HepG2 (cell line): ENCODE measurements around the gene SLC23A3. TPM values are rescaled to one million over a fixed set of nuclear protein-coding genes. Genes with fewer than 3 reads are reported as not detected.
A peak's percentile ranks its signal among the peaks of the same experiment; 100 is the strongest.

Source experiments
- ATAC-seq: fragments of 200-7000 bp; cut with Tn5 transposase; 3 replicates; pipeline ENCODE4 v1.9.1; 2020; ENCODE audit warnings: mild to moderate bottlenecking, moderate library complexity
- BruUV-seq: library from RNA; stranded (reverse); fragments of 400-500 nt; replicated peaks from 2 replicates; lab custom pipeline; 2021; lab: Mats Ljungman, UMichigan
- CTCF ChIA-PET: fragments of 300-600 bp; formaldehyde crosslinking; extraction: SDS; loops from one replicate; lab custom pipeline; 2021; ENCODE audit warnings: low total read pairs, inconsistent platforms, low intra/inter-chr PET ratio; lab: Yijun Ruan, JAX
- POLR2A ChIA-PET: fragments of 350-600 bp; sonication (Branson Sonifier 250); formaldehyde crosslinking; loops from one replicate; lab custom pipeline; 2020; ENCODE audit warnings: antibody characterized with exemption, inconsistent platforms; lab: Yijun Ruan, JAX
- DNase-seq: peaks from one replicate; pipeline ENCODE4 v3.0.0-alpha.2; 2015; ENCODE audit warnings: low spot score
- FAIRE-seq: peaks from 3 replicates; lab custom pipeline; 2011; peaks lifted over from hg19 to GRCh38; lab: Jason Lieb, UNC
- H2AFZ ChIP-seq: one replicate; pipeline ENCODE4 v1.6.1; 2011; ENCODE audit warnings: low read length, inconsistent platforms
- H3K27ac ChIP-seq: fragments of 300-600 bp; 3 replicates; pipeline ENCODE4 v1.8.0; 2011; ENCODE audit warnings: mixed run types, mild to moderate bottlenecking, mixed read lengths, low read length, inconsistent platforms; ENCODE audit not compliant: insufficient read depth; ENCODE audit errors: extremely low read length
- H3K27me3 ChIP-seq, 2 experiments: fragments of 200-600 bp in 1 of 2; 2 replicates in 1 of 2; 3 replicates in 1 of 2; pipeline versions ENCODE4 v1.6.0 to v1.8.0; 2011; ENCODE audit warnings: low read length in 2 of 2, mild to moderate bottlenecking in 2 of 2, moderate library complexity in 2 of 2, inconsistent platforms in 1 of 2; ENCODE audit not compliant: insufficient read depth in 2 of 2, control insufficient read depth in 1 of 2
- H3K36me3 ChIP-seq, 2 experiments: fragments of 200-600 bp in 1 of 2; replicated peaks in 1 of 2; 2 replicates in 1 of 2; 3 replicates in 1 of 2; pipeline versions ENCODE4 v1.5.1 to v1.8.0; 2011; ENCODE audit warnings: low read length in 2 of 2, inconsistent platforms in 1 of 2; ENCODE audit not compliant: insufficient read depth in 2 of 2, control insufficient read depth in 1 of 2
- H3K4me1 ChIP-seq: 2 replicates; pipeline ENCODE4 v1.5.1; 2012; ENCODE audit warnings: low read length, inconsistent platforms; ENCODE audit not compliant: insufficient read depth
- H3K4me2 ChIP-seq: 2 replicates; pipeline ENCODE4 v1.6.0; 2011; ENCODE audit warnings: low read depth, low read length, inconsistent platforms
- H3K4me3 ChIP-seq, 3 experiments: fragments of 200-600 bp in 1 of 3; sonication (generic), shearing (Covaris generic) in 1 of 3; replicated peaks in 1 of 3; 2 replicates each; pipeline ENCODE4 v1.5.1; 2011 to 2016; ENCODE audit warnings: low read length in 3 of 3, inconsistent platforms in 2 of 3, low read depth in 2 of 3, mild to moderate bottlenecking in 2 of 3, control low read depth in 1 of 3, mixed read lengths in 1 of 3; ENCODE audit not compliant: insufficient read depth in 1 of 3
- H3K79me2 ChIP-seq: one replicate; pipeline ENCODE4 v1.6.1; 2011; ENCODE audit warnings: low read length, inconsistent platforms; ENCODE audit not compliant: insufficient read depth
- H3K9ac ChIP-seq: 2 replicates; pipeline ENCODE4 v1.6.0; 2011; ENCODE audit warnings: mild to moderate bottlenecking, low read depth, low read length, inconsistent platforms; ENCODE audit not compliant: insufficient read depth
- H3K9me3 ChIP-seq: 2 replicates; pipeline ENCODE4 v1.5.1; 2012; ENCODE audit warnings: mild to moderate bottlenecking, low read length
- H4K20me1 ChIP-seq: 2 replicates; pipeline ENCODE4 v1.6.0; 2011; ENCODE audit warnings: inconsistent platforms, mild to moderate bottlenecking, low read length, moderate library complexity; ENCODE audit not compliant: insufficient read depth
- BRCA1 ChIP-seq: sonication (generic); formaldehyde crosslinking; IDR thresholded peaks from 2 replicates; pipeline ENCODE4 v1.4.0; 2020; ENCODE audit warnings: missing genetic modification reagents
- DMAP1 ChIP-seq: IDR thresholded peaks from 2 replicates; pipeline ENCODE4 v1.6.1; 2016
- E2F1 ChIP-seq: sonication (generic); formaldehyde crosslinking; IDR thresholded peaks from 2 replicates; pipeline ENCODE4 v1.5.0; 2020; ENCODE audit warnings: missing genetic modification reagents
- IKZF4 ChIP-seq: sonication (generic); formaldehyde crosslinking; IDR thresholded peaks from 2 replicates; pipeline ENCODE4 v1.5.1; 2020; ENCODE audit warnings: borderline replicate concordance, mild to moderate bottlenecking, low read depth, missing genetic modification reagents; ENCODE audit errors: not compliant biosample characterization
- NCOA1 ChIP-seq: sonication (generic); formaldehyde crosslinking; IDR thresholded peaks from 2 replicates; pipeline ENCODE4 v1.9.0; 2021; ENCODE audit warnings: missing genetic modification reagents
- NR2F1 ChIP-seq, 2 experiments: fragments of 450-650 bp in 1 of 2; formaldehyde crosslinking in 1 of 2; IDR thresholded peaks; 2 replicates each; pipeline versions ENCODE4 v1.5.0 to v1.6.1; 2016 to 2020; ENCODE audit warnings: mild to moderate bottlenecking in 1 of 2, missing compliant biosample characterization in 1 of 2, missing genetic modification reagents in 1 of 2, moderate library complexity in 1 of 2
- POLR2A ChIP-seq, 2 experiments: IDR thresholded peaks; 2 replicates each; pipeline ENCODE4 v1.6.1; 2011; ENCODE audit warnings: low read depth in 2 of 2, low read length in 2 of 2, mild to moderate bottlenecking in 1 of 2, moderate library complexity in 1 of 2; ENCODE audit not compliant: insufficient read depth in 1 of 2
- RARG ChIP-seq: sonication (generic); formaldehyde crosslinking; IDR thresholded peaks from 2 replicates; pipeline ENCODE4 v1.4.0; 2020; ENCODE audit warnings: low read depth, mild to moderate bottlenecking, missing genetic modification reagents
- USF2 ChIP-seq, 2 experiments: sonication (generic) in 1 of 2; formaldehyde crosslinking in 1 of 2; IDR thresholded peaks; 2 replicates each; pipeline versions ENCODE4 v1.5.1 to v1.6.1; 2011 to 2020; ENCODE audit warnings: borderline replicate concordance in 1 of 2, low read depth in 1 of 2, low read length in 1 of 2, mild to moderate bottlenecking in 1 of 2, missing genetic modification reagents in 1 of 2, moderate library complexity in 1 of 2
- ZNF510 ChIP-seq: sonication (generic); formaldehyde crosslinking; IDR thresholded peaks from 2 replicates; pipeline ENCODE4 v1.4.0; 2020; ENCODE audit warnings: low read depth, mild to moderate bottlenecking, missing genetic modification reagents
- ZNF572 ChIP-seq: sonication (generic); formaldehyde crosslinking; IDR thresholded peaks from 2 replicates; pipeline ENCODE4 v1.5.1; 2020; ENCODE audit warnings: mild to moderate bottlenecking, missing genetic modification reagents
- ZNF704 ChIP-seq: sonication (generic); formaldehyde crosslinking; IDR thresholded peaks from 2 replicates; pipeline ENCODE4 v1.8.1; 2023; ENCODE audit warnings: mild to moderate bottlenecking, inconsistent platforms, moderate library complexity, missing genetic modification reagents, borderline replicate concordance
- ZSCAN22 ChIP-seq: sonication (generic); formaldehyde crosslinking; IDR thresholded peaks from 2 replicates; pipeline ENCODE4 v1.4.0; 2020; ENCODE audit warnings: mild to moderate bottlenecking, missing genetic modification reagents
- WGBS: methylation state at CpG from one replicate; pipeline ENCODE4 v1.1.6; 2017; ENCODE audit warnings: low lambda C conversion rate; 5-methylcytosine and 5-hydroxymethylcytosine counted together
- in situ Hi-C: cut with HindIII; loops from 2 replicates; pipeline ENCODE4 v1.10.0; 2017; ENCODE audit warnings: low pct_unique_long_range_greater_than_20kb; ENCODE audit not compliant: extremely low pct_ligation_motif_present
- intact Hi-C: fragments of 100-400 bp; cut with micrococcal nuclease; formaldehyde crosslinking; loops from one replicate; pipeline ENCODE4 v1.10.0; 2022; ENCODE audit not compliant: unreplicated experiment
- polyA plus RNA-seq, 8 experiments: library from polyadenylated mRNA; depleted of rRNA in 3 of 8; stranded (reverse) in 7 of 8; unstranded in 1 of 8; fragments of >200 nt; fragmentation: Illumina TruSeq in 4 of 8; extraction: Trizol in 4 of 8; gene quantifications; 2 replicates each; pipeline versions ENCODE4 v1.2.1 to v1.2.3, GENCODE V29; 2011 to 2016; ENCODE audit warnings: low read depth in 4 of 8, missing spikeins in 1 of 8, mixed read lengths in 1 of 8; ENCODE audit not compliant: insufficient read depth in 1 of 8
- total RNA-seq, 5 experiments: library from RNA; depleted of rRNA; stranded (reverse); fragments of >200 nt; fragmentation: Illumina TruSeq; extraction: Trizol; gene quantifications; 2 replicates each; pipeline ENCODE4 v1.2.3, GENCODE V29; 2016; ENCODE audit warnings: low read depth in 1 of 5

SLC23A3 gene
- total and polyA plus RNA-seq, 2 of the 13 experiments (the other 11 are each of a cell fraction or from before 2014, with no cell fraction given) = 0.38 to 0.78 TPM

GRCh38 chr2:219175486-219175885 is 5.7 kb upstream of the SLC23A3 start:
- DNase-seq (no peak), FAIRE-seq (peak; percentile 47), ATAC-seq (no peak)
- H3K4me3 ChIP-seq = peak overlapping the region; percentile 62 to 79 (median 72); a peak in 5 of 6 replicates
- in situ Hi-C loops = no loop called here
- CTCF ChIA-PET = no interaction called here
- H3K4me1 ChIP-seq = peaks cover 43% of the 10 kb centered on the region
- H3K79me2 ChIP-seq = peaks cover 26% of the 10 kb centered on the region
- no peak overlapping the region for H2AFZ ChIP-seq
- H3K9ac ChIP-seq = peak overlapping the region; percentile 82; the same call in 1 of the 2 replicates
- no peaks in the 10 kb centered on the region; a peak in 1 of 5 replicates for H3K27me3 ChIP-seq
- POLR2A ChIA-PET = interaction anchor here (0.7 to 10.4 kb wide), 13 partner anchors 10 to 213 kb away, joined by 4 to 227 read pairs (median 20); partner anchors contain the start of genes ABCB6, ANKZF1, ATG9A and DNPEP
- H3K9me3 ChIP-seq = no peaks in the 10 kb centered on the region
- no TSS peak for BruUV-seq
- H3K27ac ChIP-seq = no peak overlapping the region
- WGBS = 79% methylated on average over 7 of the region's 7 CpGs
- H4K20me1 ChIP-seq = no peaks in the 10 kb centered on the region
- intact Hi-C loops = no loop called here
- TF ChIP-seq ZNF704 (CRISPR knock-in tag) (0 out of 2 replicates have a peak, but pooled peaks have one; percentile 20), IKZF4 (CRISPR knock-in tag) (no peak), ZNF510 (CRISPR knock-in tag) (0 out of 2 replicates have a peak, but pooled peaks have one; percentile 49), NCOA1 (CRISPR knock-in tag) (no peak)
- peaks cover 15 to 34% of the 10 kb centered on the region in 2 experiments for H3K36me3 ChIP-seq
- H3K4me2 ChIP-seq = peak overlapping the region; percentile 100

GRCh38 chr2:219174801-219175200 is 5.0 kb upstream of the SLC23A3 start:
- no peaks in the 10 kb centered on the region for H3K9me3 ChIP-seq
- intact Hi-C loops = no loop called here
- no peak overlapping the region for H3K4me2 ChIP-seq
- CTCF ChIA-PET = no interaction called here
- H3K4me3 ChIP-seq = no peak overlapping the region
- H3K36me3 ChIP-seq = peaks cover 10 to 27% of the 10 kb centered on the region in 2 experiments
- H3K9ac ChIP-seq = no peak overlapping the region
- DNase-seq (no peak), FAIRE-seq (no peak), ATAC-seq (no peak)
- H2AFZ ChIP-seq = no peak overlapping the region
- in situ Hi-C loops = loop anchor here (5.0 kb wide), 2 partner anchors 32 to 122 kb away; partner anchors contain the start of gene ZFAND2B
- BruUV-seq = no TSS peak
- no peaks in the 10 kb centered on the region; a peak in 1 of 5 replicates for H3K27me3 ChIP-seq
- H4K20me1 ChIP-seq = no peaks in the 10 kb centered on the region
- 98% methylated on average over 6 of the region's 7 CpGs for WGBS
- peaks cover 47% of the 10 kb centered on the region for H3K4me1 ChIP-seq
- H3K79me2 ChIP-seq = peaks cover 22% of the 10 kb centered on the region
- POLR2A ChIA-PET = interaction anchor here (1.1 to 10.4 kb wide), 4 partner anchors 18 to 120 kb away, joined by 4 to 227 read pairs (median 20); partner anchors contain the start of genes ANKZF1, ATG9A and ZFAND2B
- H3K27ac ChIP-seq = no peak overlapping the region
- no peak for TF ChIP-seq E2F1 (CRISPR knock-in tag)
- TF ChIP-seq BRCA1 (CRISPR knock-in tag) = no peak
- no peak for TF ChIP-seq ZNF572 (CRISPR knock-in tag)
- TF ChIP-seq NR2F1 (CRISPR knock-in tag; IDR thresholded peaks at IDR 0.05) = no peak
- no peak for TF ChIP-seq RARG (CRISPR knock-in tag)
- TF ChIP-seq USF2 (IDR thresholded peaks at IDR 0.05; ENCODE audit: low read depth, low read length) = no peak
- no peak for TF ChIP-seq USF2 (CRISPR knock-in tag; IDR thresholded peaks at IDR 0.05; ENCODE audit: borderline replicate concordance)
- no peak for TF ChIP-seq POLR2A (IDR thresholded peaks at IDR 0.05; ENCODE audit: insufficient read depth in 1 of 2, low read depth in 2 of 2, low read length in 2 of 2)
- no peak for TF ChIP-seq ZSCAN22
- TF ChIP-seq DMAP1 (CRISPR knock-in tag) = no peak
